Lower leg skin (tissue), 4 donors: ENCODE results near the gene ANO2. TPM values are rescaled to one million over a fixed set of nuclear protein-coding genes. Genes with fewer than 3 reads are reported as not detected.
"Not testable (repeated sequence)": the region's sequence is repeated elsewhere in the genome, so short reads cannot be mapped to it uniquely, and the experiment has no call there.

Experiments used
- DNase-seq, 2 donors: peaks; one replicate each; pipeline ENCODE4 v3.0.0-alpha.2; 2019; ENCODE audit warnings: low spot score in 2 of 2
- H3K4me3 ChIP-seq: fragments of 200-600 bp; sonication (generic); 2 replicates; pipeline ENCODE4 v1.5.1; 2017; ENCODE audit warnings: mild to moderate bottlenecking, low read depth; ENCODE audit not compliant: poor library complexity, severe bottlenecking
- POLR2A ChIP-seq, 2 donors: fragments of 450-650 bp; IDR thresholded peaks; one replicate each; pipeline ENCODE4 v1.6.1; 2016 to 2017; ENCODE audit warnings: antibody characterized with exemption in 2 of 2, mild to moderate bottlenecking in 1 of 2, moderate library complexity in 1 of 2
- WGBS, 2 donors: methylation state at CpG; one replicate each; pipeline ENCODE4 v1.1.5; 2018; 5-methylcytosine and 5-hydroxymethylcytosine counted together
- intact Hi-C: fragments of 100-400 bp; cut with DNase I; formaldehyde crosslinking; loops from one replicate; pipeline ENCODE4 v1.15.0; 2023; ENCODE audit warnings: low total_unique reads
- total RNA-seq, 4 donors: library from RNA; depleted of rRNA; stranded (reverse); fragments of >200 nt; gene quantifications; one replicate each; pipeline ENCODE4 v1.1.0, GENCODE V29; 2016
- TF ChIP-seq, protein P1 (sequence below), 3 donors: fragments of 450-650 bp; IDR thresholded peaks; one replicate each; pipeline ENCODE4 v1.5.1; 2016; ENCODE audit warnings: antibody characterized with exemption in 3 of 3, mild to moderate bottlenecking in 3 of 3, moderate library complexity in 2 of 3

Gene ANO2
- total RNA-seq, 4 donors from 2014 or later, result 0.76 to 2.6 (median 1.8) TPM

DNA sequence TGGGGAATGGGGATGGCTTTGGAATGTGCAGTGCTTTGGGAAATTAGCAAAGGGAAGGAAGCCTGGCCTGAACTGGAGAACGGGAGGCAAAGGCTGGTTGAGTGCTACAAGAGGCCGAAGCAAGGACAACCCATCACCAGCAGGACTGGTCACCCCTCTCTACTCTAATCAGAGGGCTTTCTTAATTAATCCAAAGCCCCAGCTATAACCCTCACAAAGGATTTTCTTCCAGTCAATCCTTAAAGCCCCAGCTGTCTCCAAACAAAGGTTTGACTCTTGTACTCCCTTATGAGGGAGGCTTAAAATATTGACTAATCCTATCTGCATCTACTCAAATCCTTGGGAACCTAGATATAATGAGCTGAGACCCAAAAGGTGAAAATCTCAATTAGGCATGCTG is 256.8 kb downstream of the ANO2 start:
- intact Hi-C loops, result no loop called here
- DNase-seq, result no peak
- no peak for TF ChIP-seq POLR2A (IDR thresholded peaks at IDR 0.05)
- TF ChIP-seq, protein P1, sequence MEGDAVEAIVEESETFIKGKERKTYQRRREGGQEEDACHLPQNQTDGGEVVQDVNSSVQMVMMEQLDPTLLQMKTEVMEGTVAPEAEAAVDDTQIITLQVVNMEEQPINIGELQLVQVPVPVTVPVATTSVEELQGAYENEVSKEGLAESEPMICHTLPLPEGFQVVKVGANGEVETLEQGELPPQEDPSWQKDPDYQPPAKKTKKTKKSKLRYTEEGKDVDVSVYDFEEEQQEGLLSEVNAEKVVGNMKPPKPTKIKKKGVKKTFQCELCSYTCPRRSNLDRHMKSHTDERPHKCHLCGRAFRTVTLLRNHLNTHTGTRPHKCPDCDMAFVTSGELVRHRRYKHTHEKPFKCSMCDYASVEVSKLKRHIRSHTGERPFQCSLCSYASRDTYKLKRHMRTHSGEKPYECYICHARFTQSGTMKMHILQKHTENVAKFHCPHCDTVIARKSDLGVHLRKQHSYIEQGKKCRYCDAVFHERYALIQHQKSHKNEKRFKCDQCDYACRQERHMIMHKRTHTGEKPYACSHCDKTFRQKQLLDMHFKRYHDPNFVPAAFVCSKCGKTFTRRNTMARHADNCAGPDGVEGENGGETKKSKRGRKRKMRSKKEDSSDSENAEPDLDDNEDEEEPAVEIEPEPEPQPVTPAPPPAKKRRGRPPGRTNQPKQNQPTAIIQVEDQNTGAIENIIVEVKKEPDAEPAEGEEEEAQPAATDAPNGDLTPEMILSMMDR (IDR thresholded peaks at IDR 0.05), result no peak
- no peak overlapping the region for H3K4me3 ChIP-seq
- 82 to 96% methylated on average over 2 of the region's 2 CpGs for WGBS, 2 donors

DNA sequence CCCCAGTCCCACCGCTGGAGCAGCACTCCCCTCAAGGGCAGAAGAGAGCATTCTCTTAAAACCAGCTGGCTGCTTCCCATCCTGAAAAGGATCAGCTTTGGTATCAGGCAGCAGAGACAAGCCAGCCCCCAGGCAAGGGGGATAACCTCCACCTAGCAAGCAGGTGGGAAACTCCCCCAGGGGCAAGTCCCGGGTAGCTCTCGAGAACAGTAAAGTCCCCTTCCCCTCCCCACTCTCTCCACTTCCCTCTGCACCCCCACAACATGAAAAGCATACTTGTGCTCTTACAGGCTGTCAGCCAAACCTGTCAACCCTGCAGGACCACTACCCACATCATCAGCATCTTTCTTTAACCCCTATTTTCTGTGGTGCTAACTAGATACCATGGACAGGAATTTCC is 259.1 kb downstream of the ANO2 start:
- H3K4me3 ChIP-seq, result no peak overlapping the region
- TF ChIP-seq, protein P1 (IDR thresholded peaks at IDR 0.05), result no peak
- no peak for TF ChIP-seq POLR2A (IDR thresholded peaks at IDR 0.05)
- intact Hi-C loops, result no loop called here
- no peak for DNase-seq
- WGBS, 2 donors, result 38 to 50% methylated on average over 3 of the region's 3 CpGs

DNA sequence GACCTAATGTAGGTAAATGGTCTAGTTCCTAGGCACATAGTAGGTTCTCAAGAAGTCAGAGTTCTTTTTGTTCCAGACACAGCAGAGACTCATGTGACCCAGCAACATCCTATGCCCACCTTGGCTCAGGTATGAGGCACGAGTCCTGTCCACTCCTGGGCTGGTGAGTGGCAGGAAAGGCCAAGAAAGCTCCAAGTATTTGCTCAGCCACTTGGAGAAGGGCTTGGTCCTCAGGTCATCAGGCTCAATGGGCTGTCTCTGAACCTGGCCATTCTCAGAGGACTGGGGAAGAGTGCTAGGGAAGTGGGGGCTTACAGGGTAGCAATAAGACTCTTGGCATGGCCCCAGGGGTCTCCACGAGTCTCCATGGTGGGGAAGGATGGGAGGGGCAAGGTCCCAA is 260.1 kb downstream of the ANO2 start:
- no peak overlapping the region for H3K4me3 ChIP-seq
- 70 to 84% methylated on average over 2 of the region's 2 CpGs for WGBS, 2 donors
- TF ChIP-seq, protein P1 (IDR thresholded peaks at IDR 0.05), result no peak
- TF ChIP-seq POLR2A (IDR thresholded peaks at IDR 0.05), result no peak
- DNase-seq, result no peak
- intact Hi-C loops, result no loop called here

DNA sequence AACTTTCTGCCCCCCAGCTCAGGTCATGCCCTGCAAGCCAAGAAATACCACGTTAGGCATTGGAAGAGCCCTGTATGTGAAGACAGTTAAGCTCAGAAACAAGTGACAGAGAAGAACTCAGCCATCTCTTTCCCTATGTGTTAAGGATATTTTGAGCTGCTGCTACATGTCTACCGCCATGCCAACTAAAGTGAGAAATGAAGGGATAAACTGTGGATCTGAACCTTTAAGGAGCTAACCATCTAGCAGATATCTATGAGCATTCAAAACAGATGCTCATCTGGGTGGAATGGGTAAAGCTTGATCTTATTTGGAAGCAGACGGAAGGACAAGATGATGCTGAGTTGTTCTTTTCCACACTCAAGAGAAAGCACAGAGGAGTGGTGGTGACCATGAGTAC is 262.5 kb downstream of the ANO2 start:
- no peak overlapping the region for H3K4me3 ChIP-seq
- intact Hi-C loops, result no loop called here
- TF ChIP-seq POLR2A (IDR thresholded peaks at IDR 0.05), result no peak
- TF ChIP-seq, protein P1 (IDR thresholded peaks at IDR 0.05), result no peak
- DNase-seq, result no peak
- WGBS, 2 donors, result 79 to 85% methylated on average over 3 of the region's 3 CpGs

DNA sequence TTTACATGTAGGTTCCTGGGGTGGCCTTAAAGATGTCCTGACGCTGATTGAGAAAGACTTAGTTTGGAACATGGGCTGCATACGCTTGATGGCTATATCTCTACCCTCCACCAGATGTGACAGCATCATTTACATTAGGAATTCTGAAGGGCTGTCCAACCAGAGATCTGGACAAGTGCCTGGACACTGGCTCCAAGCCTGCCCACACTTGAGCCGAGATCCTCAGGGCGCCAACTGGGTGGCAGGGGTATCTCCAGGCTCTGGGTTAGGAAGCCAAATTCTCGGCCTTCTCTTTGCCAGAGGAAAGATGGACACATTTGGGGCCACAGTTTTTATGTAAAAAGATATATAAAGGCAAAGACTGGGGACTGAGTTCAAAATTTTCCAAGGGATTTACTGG is 266.9 kb downstream of the ANO2 start:
- H3K4me3 ChIP-seq, result no peak overlapping the region
- DNase-seq, result no peak
- no peak for TF ChIP-seq POLR2A (IDR thresholded peaks at IDR 0.05)
- TF ChIP-seq, protein P1 (IDR thresholded peaks at IDR 0.05), result no peak
- intact Hi-C loops, result no loop called here
- 69 to 94% methylated on average over 5 of the region's 5 CpGs for WGBS, 2 donors

DNA sequence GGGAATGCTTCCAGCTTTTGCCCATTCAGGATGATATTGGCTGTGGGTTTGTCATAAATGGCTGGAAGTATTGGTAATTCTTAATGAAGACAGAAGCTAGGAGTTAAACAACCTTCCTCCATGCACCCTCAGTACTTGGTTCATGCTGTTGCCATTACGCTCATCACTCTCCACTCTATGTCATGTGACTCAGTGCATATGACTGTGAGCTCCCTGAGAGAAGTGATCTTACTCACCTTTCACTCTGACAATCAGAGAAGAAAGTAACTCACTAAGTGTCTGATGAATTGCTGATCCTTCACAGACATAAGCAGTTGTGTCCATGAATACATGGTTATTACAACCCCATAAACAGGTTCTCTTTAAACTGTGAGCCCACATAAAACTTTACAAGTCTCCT is 275.4 kb downstream of the ANO2 start:
- 88 to 95% methylated on average over 1 of the region's 1 CpG for WGBS, 2 donors
- intact Hi-C loops, H3K4me3 ChIP-seq, DNase-seq: not testable (repeated sequence)
